Activated naive CD4-positive, alpha-beta T cell treated with anti-CD3 and anti-CD28 coated beads for 36 hours (primary cell): ENCODE measurements around the gene IPCEF1. TPM values are rescaled to one million over a fixed set of nuclear protein-coding genes. Genes with fewer than 3 reads are reported as not detected.
"Not testable (repeated sequence)": the region's sequence is repeated elsewhere in the genome, so short reads cannot be mapped to it uniquely, and the experiment has no call there.

Source experiments
- CTCF ChIA-PET: fragments of 350-600 bp; sonication (Branson Sonifier 250); formaldehyde crosslinking; loops from one replicate; lab custom pipeline; 2021; ENCODE audit warnings: antibody characterized with exemption; lab: Charles Lee
- DNase-seq: peaks from one replicate; pipeline ENCODE4 v3.0.0-alpha.2; 2020
- H3K27ac Mint-ChIP-seq: one replicate; pipeline ENCODE4 v1.8.0; 2021; ENCODE audit warnings: mild to moderate bottlenecking, mixed read lengths
- H3K27me3 Mint-ChIP-seq: one replicate; pipeline ENCODE4 v1.8.0; 2021; ENCODE audit warnings: low read depth, mixed read lengths
- H3K36me3 Mint-ChIP-seq: one replicate; pipeline ENCODE4 v1.8.0; 2021; ENCODE audit warnings: low read depth, mixed read lengths
- H3K4me1 Mint-ChIP-seq: one replicate; pipeline ENCODE4 v1.8.0; 2021; ENCODE audit warnings: low read depth, mixed read lengths
- H3K4me3 Mint-ChIP-seq: one replicate; pipeline ENCODE4 v1.8.0; 2021; ENCODE audit warnings: mild to moderate bottlenecking, moderate library complexity, mixed read lengths
- H3K9me3 Mint-ChIP-seq: one replicate; pipeline ENCODE4 v1.8.0; 2021; ENCODE audit warnings: mixed read lengths
- intact Hi-C: fragments of 100-400 bp; cut with micrococcal nuclease; formaldehyde crosslinking; loops from one replicate; pipeline ENCODE4 v1.15.1; 2023
- total RNA-seq, 2 experiments: library from RNA; stranded (reverse); gene quantifications; one replicate each; pipeline ENCODE4 v1.2.3, GENCODE V29; 2021

IPCEF1 gene
- total RNA-seq, 2 experiments from 2014 or later = 24.4 to 25.2 TPM

- CTCF ChIA-PET, H3K36me3 Mint-ChIP-seq, H3K27ac Mint-ChIP-seq, DNase-seq, H3K4me3 Mint-ChIP-seq, H3K9me3 Mint-ChIP-seq, intact Hi-C loops, H3K4me1 Mint-ChIP-seq, H3K27me3 Mint-ChIP-seq: not testable (repeated sequence)
These were observed 29.3 kb downstream of the IPCEF1 start for GRCh38 chr6:154327313-154327712.

GRCh38 chr6:154325142-154325541 lies 31.5 kb downstream of the IPCEF1 start:
- Mint-ChIP-seq H3K4me3 (no peak overlapping the region), H3K27ac (no peak overlapping the region), H3K36me3 (no peaks in the 10 kb centered on the region), H3K4me1 (peaks cover 5% of the 10 kb centered on the region), H3K27me3 (no peaks in the 10 kb centered on the region), H3K9me3 (no peaks in the 10 kb centered on the region)
- intact Hi-C loops = no loop called here
- CTCF ChIA-PET = interaction anchor here (0.8 kb wide), 1 partner anchor 17 kb away, joined by 3 read pairs; no protein-coding TSS in a partner anchor
- no peak for DNase-seq

DNA sequence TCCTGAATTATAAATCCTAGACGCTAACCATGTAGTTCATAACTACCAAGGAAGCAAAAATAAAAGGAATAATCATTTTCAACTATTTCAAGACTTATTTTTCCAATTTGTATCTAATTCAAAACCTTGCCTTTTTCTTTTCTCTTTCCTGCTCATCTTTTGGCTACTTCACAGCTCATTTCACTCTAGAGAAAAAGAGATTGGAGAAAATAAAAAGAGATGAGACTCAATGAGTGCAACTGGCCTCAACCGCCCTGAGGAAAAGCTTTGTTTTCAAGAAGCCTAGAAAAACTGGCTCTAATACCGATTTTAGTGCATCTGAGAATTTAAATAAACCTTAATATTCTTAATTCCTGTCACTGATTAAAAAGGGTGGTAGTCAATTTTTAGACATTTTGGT lies 36.4 kb downstream of the IPCEF1 start:
- Mint-ChIP-seq H3K27me3 (no peaks in the 10 kb centered on the region), H3K27ac (no peak overlapping the region), H3K4me3 (no peak overlapping the region), H3K9me3 (no peaks in the 10 kb centered on the region), H3K4me1 (peaks cover 2% of the 10 kb centered on the region), H3K36me3 (no peaks in the 10 kb centered on the region)
- CTCF ChIA-PET = interaction anchor here (0.6 to 1.0 kb wide), 2 partner anchors 50 to 364 kb away, joined by 3 read pairs; no protein-coding TSS in a partner anchor
- no peak for DNase-seq
- intact Hi-C loops = no loop called here

- CTCF ChIA-PET = interaction anchor here (0.6 kb wide), 1 partner anchor 365 kb away, joined by 3 read pairs; no protein-coding TSS in a partner anchor
- Mint-ChIP-seq H3K27ac (no peak overlapping the region), H3K9me3 (no peaks in the 10 kb centered on the region), H3K4me3 (no peak overlapping the region), H3K36me3 (no peaks in the 10 kb centered on the region), H3K27me3 (no peaks in the 10 kb centered on the region), H3K4me1 (peaks cover 2% of the 10 kb centered on the region)
- no peak for DNase-seq
- intact Hi-C loops = no loop called here
These were observed 37.3 kb downstream of the IPCEF1 start for GRCh38 chr6:154319231-154319858.

GRCh38 chr6:154318721-154319120 lies 37.9 kb downstream of the IPCEF1 start:
- Mint-ChIP-seq H3K4me1 (peaks cover 2% of the 10 kb centered on the region), H3K36me3 (no peaks in the 10 kb centered on the region), H3K27ac (no peak overlapping the region), H3K9me3 (no peaks in the 10 kb centered on the region), H3K4me3 (no peak overlapping the region), H3K27me3 (no peaks in the 10 kb centered on the region)
- DNase-seq = no peak
- intact Hi-C loops = no loop called here
- CTCF ChIA-PET = interaction anchor here (0.5 kb wide), 1 partner anchor 180 kb away, joined by 4 read pairs; no protein-coding TSS in a partner anchor

GRCh38 chr6:154316131-154316530 lies 40.5 kb downstream of the IPCEF1 start:
- Mint-ChIP-seq H3K4me1 (peaks cover 2% of the 10 kb centered on the region), H3K27me3 (no peaks in the 10 kb centered on the region), H3K9me3 (no peaks in the 10 kb centered on the region), H3K36me3 (no peaks in the 10 kb centered on the region), H3K4me3 (no peak overlapping the region), H3K27ac (no peak overlapping the region)
- CTCF ChIA-PET = no interaction called here
- no peak for DNase-seq
- intact Hi-C loops = no loop called here

DNA sequence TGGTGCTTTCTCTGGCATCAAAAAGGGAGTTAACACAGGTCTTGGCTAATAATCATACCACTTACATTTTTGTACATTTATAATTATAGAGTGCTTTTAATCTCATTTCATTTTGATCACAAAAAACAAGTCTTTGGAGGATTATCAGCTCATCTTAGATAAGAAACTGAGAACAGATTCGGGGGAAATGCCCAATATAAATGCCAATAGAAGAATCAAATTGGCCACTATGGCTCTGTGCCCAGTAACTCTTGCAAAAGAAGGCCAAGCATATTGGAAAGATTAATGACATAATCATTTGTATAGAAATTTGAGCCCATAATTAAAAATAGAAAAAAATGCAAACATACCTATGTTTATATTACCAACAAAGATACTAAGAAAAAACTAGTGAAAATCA lies 42.5 kb downstream of the IPCEF1 start:
- H3K9me3 Mint-ChIP-seq = no peaks in the 10 kb centered on the region
- intact Hi-C loops = no loop called here
- no peaks in the 10 kb centered on the region for H3K36me3 Mint-ChIP-seq
- H3K4me1 Mint-ChIP-seq = peaks cover 3% of the 10 kb centered on the region
- H3K27me3 Mint-ChIP-seq = no peaks in the 10 kb centered on the region
- H3K27ac Mint-ChIP-seq = no peak overlapping the region
- no peak overlapping the region for H3K4me3 Mint-ChIP-seq
- CTCF ChIA-PET = interaction anchor here (1.1 kb wide), 1 partner anchor 139 kb away, joined by 3 read pairs; no protein-coding TSS in a partner anchor
- DNase-seq = no peak

DNA sequence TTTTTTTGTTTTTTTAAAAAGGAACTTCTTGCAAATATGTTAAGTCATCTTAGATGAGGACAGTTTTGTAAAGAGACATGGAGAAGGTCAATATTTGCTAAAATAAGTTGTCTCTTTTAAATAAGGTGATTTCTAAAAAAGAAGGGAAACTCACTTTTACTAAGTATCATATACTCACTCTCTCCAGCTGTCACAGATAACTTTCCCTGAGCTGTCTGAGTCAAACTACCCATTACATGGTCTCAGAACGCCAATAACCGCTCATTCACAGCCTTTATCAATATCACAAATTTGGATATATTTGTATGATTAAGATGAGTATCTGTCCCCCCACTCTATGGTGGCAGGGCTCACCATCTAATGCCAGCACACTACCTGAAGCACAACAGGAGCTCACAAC lies 47.6 kb downstream of the IPCEF1 start:
- CTCF ChIA-PET = no interaction called here
- no peak overlapping the region for H3K4me3 Mint-ChIP-seq
- peaks cover 2% of the 10 kb centered on the region for H3K4me1 Mint-ChIP-seq
- intact Hi-C loops = no loop called here
- H3K27ac Mint-ChIP-seq = no peak overlapping the region
- no peaks in the 10 kb centered on the region for H3K27me3 Mint-ChIP-seq
- no peaks in the 10 kb centered on the region for H3K9me3 Mint-ChIP-seq
- no peaks in the 10 kb centered on the region for H3K36me3 Mint-ChIP-seq
- no peak for DNase-seq

- Mint-ChIP-seq H3K27me3 (no peaks in the 10 kb centered on the region), H3K4me1 (peaks cover 2% of the 10 kb centered on the region)
- CTCF ChIA-PET = no interaction called here
These were observed 48.7 kb downstream of the IPCEF1 start for GRCh38 chr6:154307696-154308425.

DNA sequence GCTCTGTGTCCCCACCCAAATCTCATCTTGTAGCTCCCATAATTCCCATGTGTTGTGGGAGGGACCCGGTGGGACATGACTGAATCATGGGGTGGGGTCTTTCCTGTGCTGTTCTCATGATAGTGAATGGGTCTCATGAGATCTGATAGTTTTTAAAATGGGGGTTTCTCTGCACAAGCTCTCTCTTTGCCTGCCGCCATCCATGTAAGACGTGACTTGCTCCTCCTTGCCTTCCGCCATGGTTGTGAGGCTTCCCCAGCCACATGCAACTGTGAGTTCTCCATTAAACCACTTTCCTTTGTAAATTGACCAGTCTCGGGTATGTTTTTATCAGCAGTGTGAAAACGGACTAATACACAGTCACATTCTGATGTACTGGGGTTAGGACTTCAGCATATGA lies 49.5 kb downstream of the IPCEF1 start:
- intact Hi-C loops, H3K27me3 Mint-ChIP-seq, H3K4me3 Mint-ChIP-seq, CTCF ChIA-PET, H3K4me1 Mint-ChIP-seq, H3K36me3 Mint-ChIP-seq, DNase-seq, H3K9me3 Mint-ChIP-seq, H3K27ac Mint-ChIP-seq: not testable (repeated sequence)

More at GRCh38 chr6:154307696-154308425, 48.7 kb downstream of the IPCEF1 start:
- intact Hi-C loops = no loop called here
- Mint-ChIP-seq H3K36me3 (no peaks in the 10 kb centered on the region), H3K27ac (no peak overlapping the region), H3K4me3 (no peak overlapping the region), H3K9me3 (no peaks in the 10 kb centered on the region)
- DNase-seq = no peak

- peaks cover 10% of the 10 kb centered on the region for H3K4me1 Mint-ChIP-seq
- H3K27me3 Mint-ChIP-seq = no peaks in the 10 kb centered on the region
- CTCF ChIA-PET = no interaction called here
- no peak for DNase-seq
- no peak overlapping the region for H3K27ac Mint-ChIP-seq
- no peak overlapping the region for H3K4me3 Mint-ChIP-seq
- no peaks in the 10 kb centered on the region for H3K9me3 Mint-ChIP-seq
- intact Hi-C loops = no loop called here
- H3K36me3 Mint-ChIP-seq = no peaks in the 10 kb centered on the region
These were observed 49.9 kb downstream of the IPCEF1 start for GRCh38 chr6:154306696-154307095.

DNA sequence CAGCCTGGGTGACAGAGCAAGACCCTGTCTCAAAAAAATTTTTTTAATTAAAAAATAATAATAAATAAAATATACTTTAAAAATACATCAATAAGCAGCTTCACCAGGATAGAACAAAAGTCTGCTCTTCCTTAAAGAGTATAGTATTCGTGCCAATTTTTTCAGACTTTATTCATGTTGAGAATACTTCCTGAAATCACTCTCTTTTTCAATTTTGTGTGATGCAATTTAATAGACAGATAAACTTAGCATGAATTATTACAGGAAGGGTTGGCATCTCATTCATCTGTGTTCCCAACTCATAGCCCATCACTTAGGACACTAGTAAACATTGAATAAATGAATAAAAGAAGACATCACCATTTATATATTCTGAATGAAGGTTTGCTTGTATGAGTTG lies 52.4 kb downstream of the IPCEF1 start:
- no peaks in the 10 kb centered on the region for H3K9me3 Mint-ChIP-seq

More for the DNA sequence above, 52.4 kb downstream of the IPCEF1 start:
- no peak for DNase-seq
- Mint-ChIP-seq H3K36me3 (no peaks in the 10 kb centered on the region), H3K27me3 (peaks cover 2% of the 10 kb centered on the region), H3K27ac (no peak overlapping the region), H3K4me1 (peaks cover 10% of the 10 kb centered on the region), H3K4me3 (no peak overlapping the region)
- intact Hi-C loops = no loop called here
- CTCF ChIA-PET = no interaction called here
